Eye (tissue), 1 donor: ENCODE results near the gene NLGN4Y.

Experiments
- DNase-seq: peaks from one replicate; pipeline ENCODE4 v3.0.0-alpha.2; 2015

The NLGN4Y gene

DNA sequence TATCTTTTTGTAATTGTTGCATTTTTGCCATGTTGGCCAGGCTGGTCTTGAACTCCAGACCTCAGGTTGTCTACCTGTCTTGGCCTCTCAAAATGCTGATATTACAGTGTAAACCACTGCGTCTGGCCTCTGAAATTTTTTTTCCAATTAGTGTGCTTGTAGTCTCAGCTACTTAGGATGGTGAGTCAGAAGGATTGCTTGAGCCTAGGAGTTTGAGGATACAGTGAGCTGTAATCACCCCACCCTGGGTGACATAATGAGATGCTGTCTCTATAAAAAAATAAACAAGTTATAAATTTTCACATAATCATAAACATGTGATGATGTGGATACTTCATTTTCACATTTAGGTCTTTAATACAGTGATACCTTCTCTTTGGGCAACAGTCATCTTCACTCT, 154.9 kb downstream of the NLGN4Y start:
- DNase-seq, result no peak

DNA sequence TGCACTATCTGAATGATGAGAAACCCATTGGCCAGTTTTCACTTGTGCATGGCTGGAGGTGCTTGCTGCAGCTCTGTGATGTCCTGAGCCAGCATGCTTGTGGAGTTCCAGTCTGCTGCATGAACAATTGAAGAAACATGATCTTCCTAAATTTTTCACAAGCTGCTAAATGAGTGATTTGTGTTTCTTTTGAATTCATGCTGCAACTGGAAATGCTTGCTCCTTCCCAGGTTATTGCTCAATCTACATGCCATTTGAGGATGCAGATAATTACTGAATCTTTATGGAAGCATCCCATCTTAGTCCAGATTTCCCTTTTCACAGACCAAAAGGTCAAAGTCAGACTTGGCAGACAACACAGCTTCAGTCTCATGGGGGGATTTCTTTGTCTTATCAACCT, 170.2 kb downstream of the NLGN4Y start:
- DNase-seq, result no peak

DNA sequence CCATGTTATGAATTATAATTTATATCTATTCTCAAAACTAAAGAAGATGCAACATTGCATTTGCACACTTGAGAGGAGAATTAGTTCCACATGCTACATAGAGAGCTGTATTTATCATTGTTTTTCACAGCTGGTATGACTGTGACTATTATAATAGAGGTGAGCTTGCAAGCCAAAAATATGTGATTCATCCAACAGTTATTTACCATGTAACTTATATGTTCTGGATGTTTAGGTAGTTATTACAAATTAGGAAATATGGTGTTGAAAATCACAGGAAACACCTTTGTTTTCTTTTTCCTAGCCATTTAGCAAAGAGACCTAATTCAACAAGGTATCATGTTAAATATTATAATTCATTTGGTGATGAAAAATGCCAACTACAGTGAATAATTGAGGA, 183.8 kb downstream of the NLGN4Y start:
- no peak for DNase-seq

DNA sequence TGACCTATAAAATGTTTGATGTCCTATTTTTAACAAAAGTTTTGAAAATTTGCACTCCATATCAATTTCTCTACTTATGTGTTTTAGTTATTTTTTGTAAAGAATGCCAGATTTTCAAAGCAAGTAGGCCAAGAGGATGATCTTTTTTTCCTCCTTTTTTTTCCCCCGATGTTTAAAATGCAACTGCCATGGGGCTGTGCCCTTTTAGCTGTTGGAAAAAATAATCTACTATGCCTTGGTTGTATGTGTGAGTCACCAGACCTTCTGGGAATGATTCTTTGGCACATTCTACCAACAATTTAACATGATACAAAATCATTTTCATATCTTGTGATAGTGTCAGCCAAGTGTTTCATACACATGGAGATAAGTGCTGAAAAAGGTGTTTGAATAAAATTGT, 217.3 kb downstream of the NLGN4Y start:
- no peak for DNase-seq

DNA sequence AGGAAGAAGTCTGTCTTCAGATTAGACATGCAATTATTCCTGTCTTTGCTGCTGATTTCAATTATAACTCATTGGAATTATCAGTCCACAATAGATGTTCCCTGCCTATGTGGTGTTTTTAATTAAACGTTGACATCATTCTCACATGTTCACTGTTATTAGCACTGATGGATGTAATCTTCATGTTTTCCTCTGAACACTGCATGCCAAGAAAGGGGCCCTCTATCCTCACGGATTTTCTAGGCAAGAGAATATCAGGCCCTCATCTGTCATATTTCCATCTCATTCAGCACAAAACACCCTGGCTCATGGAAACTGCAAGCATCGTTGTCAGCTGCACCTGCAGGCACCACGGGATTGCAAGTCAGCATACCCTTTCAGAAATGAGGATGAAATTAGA, 224.0 kb downstream of the NLGN4Y start:
- peak; percentile 33 for DNase-seq

DNA sequence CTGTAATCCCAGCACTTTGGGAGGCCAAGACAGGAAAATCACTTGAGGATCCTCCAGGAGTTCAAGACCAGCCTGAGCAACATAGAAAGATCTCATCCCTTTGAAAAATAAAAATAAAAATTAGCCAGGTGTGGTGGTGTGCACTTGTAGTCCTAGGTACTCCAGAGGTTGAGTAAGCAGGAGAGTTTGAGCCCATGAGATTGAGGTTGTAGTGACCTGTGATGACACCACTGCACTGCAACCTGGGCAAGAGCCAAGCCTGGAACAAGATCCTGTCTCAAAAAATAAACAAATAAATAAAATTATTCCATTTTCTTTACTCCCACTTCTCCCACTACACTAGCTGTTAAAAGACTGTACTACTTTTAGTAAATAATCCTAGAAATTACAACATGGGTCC, 231.2 kb downstream of the NLGN4Y start:
- DNase-seq, result no peak

DNA sequence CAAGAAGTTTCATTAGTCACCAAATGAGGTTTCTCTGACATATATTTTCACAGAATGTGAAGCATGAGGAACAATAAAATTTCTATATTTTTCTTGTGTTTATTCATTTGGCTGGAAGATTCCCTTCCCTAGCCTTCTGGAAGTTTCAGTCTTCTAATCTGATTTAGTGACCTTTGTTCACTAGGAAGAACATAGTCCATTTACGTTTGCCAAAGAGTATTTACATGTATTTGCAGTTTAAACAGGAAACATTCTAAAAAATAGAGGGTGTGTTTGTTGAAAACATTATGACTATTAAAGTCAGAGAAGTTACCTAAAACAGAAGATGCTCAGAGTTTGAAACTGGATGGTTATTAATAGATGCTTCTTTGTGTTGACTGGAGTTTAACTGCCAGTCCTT, 238.6 kb downstream of the NLGN4Y start:
- no peak for DNase-seq

DNA sequence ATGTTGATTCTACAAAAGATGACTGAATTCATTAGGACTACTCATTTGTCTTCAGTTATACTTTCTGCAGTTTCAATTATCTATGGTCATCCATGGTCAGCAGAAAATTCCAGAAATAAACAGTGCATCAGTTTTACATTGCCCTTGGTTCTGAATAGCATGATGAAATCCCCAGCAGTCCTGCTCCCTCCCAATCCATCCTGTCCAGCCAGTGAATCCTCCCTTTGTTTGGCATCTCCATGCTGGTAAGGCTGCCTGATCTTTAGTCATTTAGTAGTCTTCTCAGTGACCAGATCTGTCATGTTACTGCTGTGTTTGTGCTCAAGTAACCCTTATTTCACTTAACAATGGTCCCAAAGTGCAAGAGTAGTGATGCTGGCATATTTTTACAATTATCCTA, 239.3 kb downstream of the NLGN4Y start:
- no peak for DNase-seq

DNA sequence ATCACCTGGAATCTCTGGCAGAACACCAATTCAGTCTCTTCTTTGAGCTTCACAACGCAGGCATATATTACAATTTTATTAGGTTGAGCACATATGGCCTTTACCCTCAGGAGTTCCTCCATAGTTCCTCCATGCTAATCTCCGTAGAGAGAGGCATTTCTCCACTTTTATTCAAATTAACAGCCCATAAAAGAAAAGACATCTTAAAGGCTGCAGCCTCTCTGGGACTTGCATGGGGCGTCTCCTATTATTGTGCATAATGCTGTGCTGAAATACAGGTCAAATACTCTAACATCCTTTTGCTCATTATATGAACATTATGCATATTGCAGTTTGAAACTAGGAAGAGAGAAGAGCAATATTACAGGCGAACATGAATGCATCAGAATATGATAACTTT, 253.9 kb downstream of the NLGN4Y start:
- DNase-seq, result no peak

DNA sequence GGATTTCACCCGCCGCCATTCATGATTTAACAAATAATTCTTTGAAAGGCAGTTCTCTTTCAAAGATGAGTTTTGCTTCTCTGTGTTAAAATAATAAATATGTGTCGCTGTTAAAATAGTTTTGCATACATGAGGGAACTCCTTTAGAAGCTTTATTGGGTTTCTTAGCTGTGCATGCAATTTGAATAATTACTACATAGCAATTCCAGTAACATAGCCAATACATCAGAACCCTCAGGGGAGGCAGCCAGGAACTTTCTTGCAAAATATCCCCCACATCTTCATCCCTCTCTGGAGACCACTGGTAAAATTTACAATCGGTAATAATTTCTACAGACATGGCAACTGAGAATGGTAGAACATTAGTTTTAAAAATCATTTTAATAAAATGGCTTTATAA, 268.8 kb downstream of the NLGN4Y start:
- DNase-seq, result no peak

DNA sequence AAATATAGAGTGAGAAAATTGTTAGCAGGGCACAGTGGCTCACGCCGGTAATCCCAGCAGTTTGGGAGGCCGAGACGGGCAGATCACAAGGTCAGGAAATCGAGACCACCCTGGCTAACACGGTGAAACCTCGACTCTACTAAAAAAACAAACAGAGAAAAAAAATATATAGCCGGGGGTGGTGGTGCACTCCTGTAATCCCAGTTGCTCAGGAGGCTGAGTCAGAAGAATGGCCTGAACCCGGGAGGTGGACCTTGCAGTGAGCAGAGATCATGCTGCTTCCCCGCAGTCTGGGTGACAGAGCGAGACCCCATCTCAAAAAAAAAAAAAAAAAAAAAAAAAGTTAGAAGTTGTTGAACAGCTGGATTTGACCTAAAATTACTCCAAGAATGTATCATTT, 269.3 kb downstream of the NLGN4Y start:
- DNase-seq, result no peak

DNA sequence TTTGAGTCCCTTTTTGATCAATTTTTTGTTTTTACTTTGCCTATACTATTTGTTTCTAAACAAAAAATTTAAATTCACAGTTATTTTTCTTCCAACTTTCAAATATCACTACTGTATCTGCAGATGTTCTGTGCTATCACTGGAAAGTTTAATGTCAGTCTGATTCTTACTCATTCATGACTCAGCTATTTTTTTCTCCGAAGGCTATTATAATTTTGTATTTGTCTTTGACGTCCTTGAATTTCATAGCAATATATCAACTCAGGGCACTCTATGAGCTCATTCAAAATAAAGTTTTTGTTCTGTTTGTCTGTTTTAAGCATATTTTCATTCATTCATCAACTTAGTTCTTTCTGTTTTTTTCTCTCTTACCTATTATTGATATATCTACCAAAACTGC, 273.7 kb downstream of the NLGN4Y start:
- DNase-seq, result no peak

DNA sequence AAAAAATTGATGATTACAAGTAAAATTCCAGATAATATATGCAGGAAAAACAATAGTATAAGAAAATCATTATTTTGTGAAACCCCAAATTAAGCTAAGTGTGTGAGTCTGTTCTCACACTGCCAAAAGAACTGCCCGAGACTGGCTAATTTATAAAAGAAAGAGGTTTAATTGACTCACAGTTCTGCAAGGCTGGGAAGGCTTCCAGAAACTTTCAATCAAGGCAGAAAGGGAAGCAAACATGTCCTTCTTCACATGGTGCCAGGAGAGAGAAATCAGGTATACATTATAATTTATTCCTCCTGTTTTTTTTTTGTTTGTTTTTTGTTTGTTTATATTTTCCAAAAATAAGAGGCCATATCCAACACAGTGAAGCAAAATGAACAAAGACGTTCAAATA, 276.8 kb downstream of the NLGN4Y start:
- DNase-seq, result no peak

DNA sequence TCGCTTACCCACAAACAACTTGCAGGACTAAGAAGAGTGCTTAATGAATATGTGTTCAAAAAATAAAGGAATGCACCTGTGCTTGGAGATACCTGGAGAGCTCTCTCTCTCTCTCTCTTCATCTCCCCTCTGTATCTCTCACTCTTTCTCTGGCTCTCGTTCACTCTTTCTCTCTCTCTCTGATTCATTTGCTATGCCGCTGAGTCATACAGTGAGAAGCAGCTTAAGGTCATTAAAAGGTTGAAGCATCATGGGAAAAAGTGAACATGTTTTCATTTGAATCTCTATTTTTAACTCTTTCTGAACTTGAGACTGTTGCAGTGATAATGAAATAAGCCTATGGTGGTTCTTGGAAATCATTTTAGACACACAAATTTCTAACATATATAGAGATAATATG, 277.8 kb downstream of the NLGN4Y start:
- DNase-seq, result no peak

DNA sequence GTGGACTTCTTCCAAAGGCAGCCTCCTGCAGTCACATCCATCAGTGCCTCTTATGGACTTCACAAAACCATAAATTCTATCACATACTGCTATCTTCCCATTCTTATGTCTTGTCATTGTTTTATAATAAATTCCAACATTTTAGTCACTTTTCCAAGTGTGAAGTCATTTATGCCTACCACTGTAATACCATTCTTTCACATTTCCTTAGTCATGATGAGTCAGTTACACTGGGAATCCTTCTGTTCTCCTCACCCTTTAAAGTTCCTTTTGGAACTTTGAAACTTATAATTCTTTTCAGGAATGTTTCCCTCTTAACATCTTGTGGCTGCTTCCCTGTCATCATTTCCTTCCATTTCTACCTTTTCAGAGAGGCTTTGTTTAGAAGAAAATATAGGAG, 279.7 kb downstream of the NLGN4Y start:
- DNase-seq, result no peak

DNA sequence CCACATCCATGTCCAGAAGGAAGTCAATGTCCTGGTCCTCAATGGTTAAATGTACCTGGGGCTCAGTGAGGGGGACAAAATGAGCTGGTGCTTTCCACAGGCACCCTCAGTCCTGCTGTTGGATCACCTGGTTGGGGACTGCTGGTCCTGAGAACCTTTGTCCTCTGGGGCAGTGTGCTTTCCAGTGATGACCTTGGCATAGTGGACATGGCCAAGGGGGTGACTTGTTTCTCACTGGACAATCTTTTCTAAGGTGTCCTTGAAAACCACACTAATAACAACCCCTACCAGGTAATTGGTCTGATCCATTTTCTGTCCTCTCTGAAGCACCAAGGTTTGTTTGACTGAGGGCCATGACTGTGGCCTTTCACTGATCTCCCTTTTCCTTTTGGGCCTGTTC, 294.1 kb downstream of the NLGN4Y start:
- DNase-seq, result no peak

DNA sequence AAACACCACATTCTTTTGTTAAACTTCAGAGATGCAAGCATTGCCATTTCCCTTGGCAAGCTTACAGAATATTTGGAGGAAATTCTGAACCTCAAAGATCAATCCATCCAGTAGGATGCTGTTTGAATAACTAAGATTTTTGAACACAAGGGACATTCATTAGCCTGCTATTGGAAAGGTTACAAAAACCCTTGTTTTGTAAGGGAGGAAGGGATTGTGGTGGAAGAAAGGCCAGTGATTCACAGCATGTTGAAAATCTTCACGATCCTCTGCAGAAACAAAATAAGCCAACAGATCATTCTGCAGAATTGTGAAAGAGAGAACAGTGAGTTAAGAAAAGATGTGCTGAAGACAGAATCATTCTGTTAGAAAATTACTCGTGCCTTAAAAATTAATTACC, 297.9 kb downstream of the NLGN4Y start:
- peak; percentile 21 for DNase-seq

DNA sequence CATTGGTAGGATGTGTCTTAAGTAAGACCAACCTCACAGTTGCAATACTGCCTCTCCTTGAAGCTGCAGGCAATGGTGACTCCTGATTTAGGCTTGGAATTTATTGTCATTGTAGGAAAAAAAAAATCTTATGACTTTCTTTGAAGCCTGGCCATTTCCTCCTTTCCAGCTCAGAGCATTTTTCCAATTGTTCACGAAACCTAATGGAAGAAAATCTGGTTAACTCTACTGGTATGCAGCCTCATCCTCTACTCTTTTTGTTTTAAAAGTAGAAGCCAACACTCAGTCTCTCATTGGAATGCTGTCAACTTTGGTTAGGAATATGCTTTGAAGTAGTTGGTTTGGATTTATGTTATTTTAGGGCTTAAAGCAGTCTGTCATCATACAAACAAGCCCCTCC, 298.6 kb downstream of the NLGN4Y start:
- DNase-seq, result no peak

DNA sequence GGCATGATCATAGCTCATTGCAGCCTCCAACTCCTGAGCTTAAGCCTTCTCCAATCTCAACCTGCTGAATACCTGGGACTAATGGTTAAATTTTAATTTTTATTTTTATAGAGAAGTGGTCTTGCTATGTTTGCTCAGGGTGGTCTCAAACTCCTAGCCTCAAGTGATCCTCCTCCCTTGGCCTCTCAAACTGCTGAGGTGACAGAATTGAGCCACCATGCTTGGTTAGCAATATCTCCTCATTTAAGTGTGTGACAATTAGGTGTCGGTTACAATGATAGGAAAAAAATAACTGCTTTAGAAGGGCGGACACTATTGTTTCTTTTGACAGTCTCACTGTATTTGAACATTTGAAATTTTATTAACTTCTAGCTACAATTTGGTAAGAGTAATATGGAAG, 300.3 kb downstream of the NLGN4Y start:
- DNase-seq, result no peak

DNA sequence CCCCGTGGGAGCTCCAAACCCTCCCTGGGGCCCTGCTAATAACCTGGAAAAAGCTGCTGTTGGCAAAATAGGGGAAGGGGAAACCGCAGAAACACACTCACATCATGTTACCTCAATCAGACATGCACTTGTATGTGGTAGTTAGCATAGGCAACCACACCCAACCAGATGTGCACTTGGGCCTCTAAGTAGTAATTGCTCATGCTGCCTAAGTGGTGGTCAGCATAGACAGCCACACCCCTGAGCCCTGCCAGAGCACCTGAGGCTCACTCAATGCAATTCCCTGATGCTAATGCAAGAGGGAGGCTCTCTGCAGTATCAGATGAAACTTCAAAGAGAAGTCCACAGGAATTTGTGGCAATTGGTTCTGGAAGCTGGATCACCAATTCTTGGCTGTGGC, 301.4 kb downstream of the NLGN4Y start:
- no peak for DNase-seq

DNA sequence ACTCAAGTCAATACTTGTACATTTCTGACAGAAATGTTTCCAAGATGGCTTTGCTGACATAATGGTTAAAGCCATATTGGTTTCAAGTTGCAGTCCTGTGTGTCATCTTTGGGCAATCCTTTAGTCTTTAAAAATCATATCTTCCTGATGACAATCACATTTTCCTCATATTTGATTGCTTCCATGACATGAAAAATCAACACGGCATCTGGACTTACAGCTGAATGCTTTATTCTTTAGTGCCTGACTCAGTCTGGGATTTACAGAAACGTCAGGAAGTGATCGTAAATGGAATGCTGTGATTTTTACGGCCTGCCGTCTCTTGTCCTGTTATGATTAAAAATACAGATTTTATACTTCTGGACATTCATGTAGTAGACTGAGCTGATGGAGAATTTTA, 304.2 kb downstream of the NLGN4Y start:
- DNase-seq, result peak; percentile 8

DNA sequence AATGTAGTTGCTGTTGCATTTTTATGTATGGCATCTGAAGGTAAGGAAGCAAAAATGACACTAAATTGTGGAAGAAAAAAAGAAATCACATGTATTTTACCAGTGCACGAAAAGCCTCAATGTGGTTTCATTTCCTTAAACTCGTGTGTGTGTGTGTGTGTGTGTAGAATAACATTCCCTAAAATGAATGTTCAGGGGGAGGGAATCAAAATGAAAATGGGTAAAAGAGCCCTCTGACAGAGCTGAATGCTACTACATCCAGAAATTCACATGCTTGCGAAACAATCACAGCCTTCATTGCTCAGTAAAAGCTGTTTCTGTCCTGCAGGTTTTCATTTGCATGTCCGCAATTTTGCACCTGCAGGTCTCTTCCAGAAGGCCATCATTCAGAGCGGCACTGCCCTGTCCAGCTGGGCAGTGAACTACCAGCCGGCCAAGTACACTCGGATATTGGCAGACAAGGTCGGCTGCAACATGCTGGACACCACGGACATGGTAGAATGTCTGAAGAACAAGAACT, 305.1 kb downstream of the NLGN4Y start:
- DNase-seq, result no peak

DNA sequence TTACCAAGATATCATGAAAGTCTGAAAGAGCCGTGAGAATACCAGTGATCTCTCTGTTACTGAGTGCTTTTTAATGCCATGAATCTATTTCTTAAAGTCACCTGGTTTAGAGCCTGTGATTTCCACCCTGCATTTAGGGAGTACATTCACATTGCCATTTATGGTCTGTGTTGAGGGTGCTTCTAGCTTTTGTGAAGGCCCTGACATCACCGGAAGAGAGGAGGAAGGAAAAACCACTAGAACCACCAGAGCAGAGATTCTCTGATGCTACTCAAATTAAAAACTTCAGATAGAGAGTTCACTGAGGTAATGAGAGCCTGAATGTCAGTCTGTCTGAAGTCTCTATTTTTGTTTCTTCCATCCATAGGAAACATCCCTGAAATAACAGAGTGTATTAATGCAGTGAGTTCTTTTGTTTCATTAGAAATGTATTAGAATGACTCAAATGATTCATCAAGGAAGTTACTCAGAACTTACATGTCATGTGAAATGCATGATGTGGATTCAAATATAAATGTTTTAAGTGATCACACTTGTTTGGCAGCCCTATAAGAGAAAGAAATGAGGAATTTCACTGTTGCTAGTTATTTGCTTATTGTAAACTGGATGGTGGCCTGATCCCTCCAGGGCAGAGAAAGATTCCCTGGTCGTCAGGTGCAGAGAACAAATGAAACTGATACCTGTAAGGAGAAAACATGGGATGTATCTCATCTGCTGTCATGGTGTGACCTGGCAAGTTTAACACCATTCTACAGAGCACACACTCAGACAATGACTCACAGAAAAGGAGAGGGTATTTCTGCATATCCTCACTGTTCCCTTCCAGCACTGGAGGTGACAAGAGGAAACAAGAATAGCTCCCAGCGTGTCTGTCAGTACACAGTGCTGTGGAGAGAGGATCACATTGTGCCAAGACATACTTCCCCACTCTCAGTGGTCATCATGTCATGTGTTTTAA, 310.1 kb downstream of the NLGN4Y start:
- no peak for DNase-seq

DNA sequence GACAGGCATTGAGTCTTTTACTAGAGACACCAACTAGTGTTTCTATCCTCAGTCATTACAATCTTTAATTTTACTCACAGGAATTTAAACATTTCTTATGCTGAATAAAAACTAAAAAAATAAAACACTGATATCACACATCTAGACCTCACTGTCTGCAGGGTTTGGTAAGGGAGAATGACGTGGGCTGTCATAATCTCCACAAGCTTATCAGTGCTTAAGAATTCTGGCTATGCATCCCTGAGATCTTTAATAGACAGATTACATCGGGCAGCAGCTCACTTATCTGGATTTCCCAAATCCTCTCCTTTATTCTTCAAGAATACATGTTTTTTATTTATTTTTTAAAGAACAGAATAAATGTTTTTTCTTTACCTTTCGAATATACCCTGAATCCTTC, 313.1 kb downstream of the NLGN4Y start:
- no peak for DNase-seq

DNA sequence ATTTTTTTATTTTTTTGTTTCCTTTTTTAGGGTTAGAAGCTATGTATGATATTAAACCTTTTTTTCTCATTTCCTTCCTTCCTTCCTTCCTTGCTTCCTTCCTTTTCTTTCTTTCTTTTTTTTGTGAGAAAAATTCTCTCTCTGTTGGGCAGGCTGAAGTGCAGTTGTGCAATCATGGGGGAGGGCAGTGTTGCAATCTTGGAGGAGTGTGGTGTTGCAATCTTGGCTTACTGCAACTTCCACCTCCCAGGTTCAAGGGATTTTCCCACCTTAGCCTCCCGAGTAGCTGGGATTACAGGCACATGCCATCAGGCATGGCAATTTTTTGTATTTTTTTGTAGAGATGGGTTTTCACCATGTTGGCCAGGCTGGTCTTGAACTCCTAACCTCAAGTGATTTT, 326.4 kb downstream of the NLGN4Y start:
- no peak for DNase-seq
